ENCODE data around the gene WWOX. TPM values are rescaled to one million over a fixed set of nuclear protein-coding genes. Genes with fewer than 3 reads are reported as not detected.

WWOX gene
- polyA plus RNA-seq, 1 donor from 2014 or later, result 25.6 TPM

- H3K27ac ChIP-seq (ENCODE audit: low read length), result no peak overlapping the region
- no peak overlapping the region for H3K4me3 ChIP-seq (ENCODE audit: low read length)
Measured at GRCh38 chr16:78799429-78799828, 700.0 kb downstream of the WWOX start.

DNA sequence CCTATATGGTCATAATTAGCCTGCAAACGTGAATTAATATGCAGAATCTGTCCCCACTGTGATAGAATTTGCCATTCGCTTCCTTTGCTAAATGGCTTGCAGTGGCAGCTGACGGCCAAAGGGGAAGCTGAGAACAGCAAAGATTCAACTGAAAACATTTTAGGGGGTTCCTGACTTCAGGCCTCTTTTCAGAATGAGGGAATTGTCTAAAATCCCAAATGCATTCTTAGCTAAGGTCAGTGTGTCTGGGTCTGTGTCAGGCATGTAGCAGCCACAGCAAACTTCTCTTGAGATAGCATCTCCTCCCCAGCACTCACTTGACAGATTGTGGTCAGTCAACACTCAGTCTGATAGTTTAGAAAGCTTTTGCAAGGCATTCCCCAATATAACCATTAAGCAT lies 701.1 kb downstream of the WWOX start:
- Histone ChIP-seq H3K9me2 (ENCODE audit: insufficient read depth, low read length) (no peaks in the 10 kb centered on the region), H3K27ac (ENCODE audit: low read length) (no peak overlapping the region), H3K4me3 (ENCODE audit: low read length) (no peak overlapping the region), H2AFZ (ENCODE audit: low read depth, low read length) (no peak overlapping the region), H3K4me2 (ENCODE audit: low read length) (no peak overlapping the region), H3K36me3 (ENCODE audit: insufficient read depth, low read length) (no peaks in the 10 kb centered on the region), H3F3A (ENCODE audit: insufficient read depth, low read length, poor library complexity, severe bottlenecking) (no peaks in the 10 kb centered on the region), H3K27me3 (ENCODE audit: insufficient read depth, low read depth, low read length) (no peaks in the 10 kb centered on the region), H4K20me1 (ENCODE audit: insufficient read depth) (no peaks in the 10 kb centered on the region), H3K9ac (ENCODE audit: low read length) (no peak overlapping the region), H3K79me2 (replicated peaks; ENCODE audit: insufficient read depth, low read length) (no peaks in the 10 kb centered on the region), H3K9me3 (ENCODE audit: low read length) (no peaks in the 10 kb centered on the region)
- TF ChIP-seq TAF1 (IDR thresholded peaks at IDR 0.05; ENCODE audit: low read depth) (no peak), MXI1 (conservative IDR thresholded peaks at IDR 0.05; ENCODE audit: poor library complexity, severe bottlenecking) (no peak), EZH2 (IDR thresholded peaks at IDR 0.05; ENCODE audit: borderline replicate concordance, insufficient read depth, low read length, poor library complexity, severe bottlenecking) (no peak)

More at GRCh38 chr16:78799429-78799828, 700.0 kb downstream of the WWOX start:
- Histone ChIP-seq H2AFZ (ENCODE audit: low read depth, low read length) (no peak overlapping the region), H3F3A (ENCODE audit: insufficient read depth, low read length, poor library complexity, severe bottlenecking) (no peaks in the 10 kb centered on the region), H3K9me2 (ENCODE audit: insufficient read depth, low read length) (no peaks in the 10 kb centered on the region), H3K9ac (ENCODE audit: low read length) (no peak overlapping the region), H3K9me3 (ENCODE audit: low read length) (no peaks in the 10 kb centered on the region), H3K27me3 (ENCODE audit: insufficient read depth, low read depth, low read length) (no peaks in the 10 kb centered on the region), H3K4me2 (ENCODE audit: low read length) (no peak overlapping the region), H3K36me3 (ENCODE audit: insufficient read depth, low read length) (no peaks in the 10 kb centered on the region), H4K20me1 (ENCODE audit: insufficient read depth) (no peaks in the 10 kb centered on the region), H3K79me2 (replicated peaks; ENCODE audit: insufficient read depth, low read length) (no peaks in the 10 kb centered on the region)
- TF ChIP-seq RAD21 (conservative IDR thresholded peaks at IDR 0.05) (no peak), SMC3 (conservative IDR thresholded peaks at IDR 0.05; ENCODE audit: poor library complexity) (no peak), CTCF (IDR thresholded peaks at IDR 0.05; ENCODE audit: poor library complexity, severe bottlenecking) (no peak), EP300 (conservative IDR thresholded peaks at IDR 0.05; ENCODE audit: poor library complexity, severe bottlenecking) (no peak), MXI1 (conservative IDR thresholded peaks at IDR 0.05; ENCODE audit: poor library complexity, severe bottlenecking) (no peak), TAF1 (IDR thresholded peaks at IDR 0.05; ENCODE audit: low read depth) (no peak), EZH2 (IDR thresholded peaks at IDR 0.05; ENCODE audit: borderline replicate concordance, insufficient read depth, low read length, poor library complexity, severe bottlenecking) (no peak), POLR2AphosphoS5 (IDR thresholded peaks at IDR 0.05) (no peak)
- TF ChIP-seq, protein P1, sequence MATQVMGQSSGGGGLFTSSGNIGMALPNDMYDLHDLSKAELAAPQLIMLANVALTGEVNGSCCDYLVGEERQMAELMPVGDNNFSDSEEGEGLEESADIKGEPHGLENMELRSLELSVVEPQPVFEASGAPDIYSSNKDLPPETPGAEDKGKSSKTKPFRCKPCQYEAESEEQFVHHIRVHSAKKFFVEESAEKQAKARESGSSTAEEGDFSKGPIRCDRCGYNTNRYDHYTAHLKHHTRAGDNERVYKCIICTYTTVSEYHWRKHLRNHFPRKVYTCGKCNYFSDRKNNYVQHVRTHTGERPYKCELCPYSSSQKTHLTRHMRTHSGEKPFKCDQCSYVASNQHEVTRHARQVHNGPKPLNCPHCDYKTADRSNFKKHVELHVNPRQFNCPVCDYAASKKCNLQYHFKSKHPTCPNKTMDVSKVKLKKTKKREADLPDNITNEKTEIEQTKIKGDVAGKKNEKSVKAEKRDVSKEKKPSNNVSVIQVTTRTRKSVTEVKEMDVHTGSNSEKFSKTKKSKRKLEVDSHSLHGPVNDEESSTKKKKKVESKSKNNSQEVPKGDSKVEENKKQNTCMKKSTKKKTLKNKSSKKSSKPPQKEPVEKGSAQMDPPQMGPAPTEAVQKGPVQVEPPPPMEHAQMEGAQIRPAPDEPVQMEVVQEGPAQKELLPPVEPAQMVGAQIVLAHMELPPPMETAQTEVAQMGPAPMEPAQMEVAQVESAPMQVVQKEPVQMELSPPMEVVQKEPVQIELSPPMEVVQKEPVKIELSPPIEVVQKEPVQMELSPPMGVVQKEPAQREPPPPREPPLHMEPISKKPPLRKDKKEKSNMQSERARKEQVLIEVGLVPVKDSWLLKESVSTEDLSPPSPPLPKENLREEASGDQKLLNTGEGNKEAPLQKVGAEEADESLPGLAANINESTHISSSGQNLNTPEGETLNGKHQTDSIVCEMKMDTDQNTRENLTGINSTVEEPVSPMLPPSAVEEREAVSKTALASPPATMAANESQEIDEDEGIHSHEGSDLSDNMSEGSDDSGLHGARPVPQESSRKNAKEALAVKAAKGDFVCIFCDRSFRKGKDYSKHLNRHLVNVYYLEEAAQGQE (IDR thresholded peaks at IDR 0.05; ENCODE audit: borderline replicate concordance), result no peak

Measured in neural cell (in vitro differentiated cells).